Stimulated activated CD4-positive, alpha-beta T cell treated with anti-CD3 and anti-CD28 coated beads, Interleukin-12 subunit alpha, Interleukin-12 subunit beta, amount 100 ng/mL, for 24 hours (primary cell): Measurements from ENCODE around the gene CLDN22.
"Not testable (repeated sequence)": the region's sequence is repeated elsewhere in the genome, so short reads cannot be mapped to it uniquely, and the experiment has no call there.

ENCODE experiments used
- DNase-seq, 2 experiments: peaks; one replicate each; pipeline ENCODE4 v3.0.0-alpha.2; 2020; ENCODE audit warnings: low read depth in 2 of 2

Gene CLDN22

DNA sequence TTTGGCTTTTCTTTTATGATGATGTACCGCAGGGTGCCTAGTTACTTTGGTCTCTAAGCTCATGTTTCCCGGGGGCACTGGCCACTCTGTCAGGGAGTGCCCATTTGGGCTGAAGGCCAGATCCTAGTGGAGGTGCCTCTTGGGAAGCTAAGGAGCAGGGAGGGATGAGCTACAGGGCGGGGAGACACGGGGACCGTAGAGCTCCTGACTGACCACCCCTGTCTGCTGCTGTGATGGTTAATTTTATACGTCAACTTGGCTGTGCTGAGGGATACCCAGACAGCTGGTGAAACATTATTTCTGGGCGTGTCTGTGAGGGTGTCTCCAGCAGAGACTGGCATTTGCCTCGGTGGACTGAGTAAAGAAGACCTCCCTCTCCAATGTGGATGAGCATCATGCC, 27.1 kb upstream of the CLDN22 start:
- no peak for DNase-seq

- DNase-seq, result no peak
Measured at GRCh38 chr4:183345261-183345660, 25.2 kb upstream of the CLDN22 start.

GRCh38 chr4:183344523-183345255, 24.6 kb upstream of the CLDN22 start:
- no peak for DNase-seq

DNA sequence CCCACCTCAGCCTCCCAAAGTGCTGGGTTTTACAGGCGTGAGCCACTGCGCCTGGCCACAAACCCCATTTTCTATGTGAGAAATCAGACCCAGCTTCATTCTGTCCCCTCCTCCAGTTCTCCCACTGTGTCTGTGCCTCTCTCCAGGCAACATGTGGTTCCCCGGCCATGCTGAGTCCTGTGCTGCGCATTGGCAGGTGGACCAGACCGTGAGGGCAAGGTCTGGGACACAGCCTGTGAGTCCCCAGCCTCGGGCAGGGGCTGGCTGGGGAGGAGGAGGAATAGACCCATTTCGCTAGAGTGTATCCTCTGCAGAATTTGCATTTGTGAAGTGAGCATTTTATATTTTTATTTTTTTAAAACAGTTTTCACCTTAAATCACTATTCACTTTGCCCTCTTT, 23.7 kb upstream of the CLDN22 start:
- no peak for DNase-seq

- DNase-seq, result no peak
Measured at GRCh38 chr4:183342541-183343533, 22.8 kb upstream of the CLDN22 start.

- no peak for DNase-seq
Measured at GRCh38 chr4:183337833-183338232, 17.8 kb upstream of the CLDN22 start.

GRCh38 chr4:183337349-183337748, 17.3 kb upstream of the CLDN22 start:
- no peak for DNase-seq

- DNase-seq, result no peak
Measured at GRCh38 chr4:183335369-183335940, 15.4 kb upstream of the CLDN22 start.

DNA sequence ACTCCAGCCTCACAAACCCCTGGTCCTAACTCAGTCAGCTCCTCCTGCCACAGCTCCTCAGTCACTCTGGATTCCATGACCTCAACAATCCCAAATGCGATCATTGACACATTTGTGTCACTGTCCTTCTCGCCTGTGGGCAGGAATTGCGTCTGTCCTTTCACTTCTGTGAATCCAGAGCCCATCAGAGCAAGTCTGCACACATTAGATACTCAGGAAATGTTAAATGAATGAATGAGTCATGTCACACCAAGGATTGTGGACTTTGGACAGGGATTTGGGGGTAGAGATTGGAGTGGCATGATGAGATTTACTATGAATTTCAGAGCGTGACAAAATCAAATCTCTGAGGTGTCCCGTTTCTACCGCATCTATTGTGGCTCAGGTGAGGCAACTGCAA, 13.9 kb upstream of the CLDN22 start:
- no peak for DNase-seq

GRCh38 chr4:183333202-183333601, 13.1 kb upstream of the CLDN22 start:
- no peak for DNase-seq

- no peak for DNase-seq
Measured at GRCh38 chr4:183332447-183332846, 12.4 kb upstream of the CLDN22 start.

DNA sequence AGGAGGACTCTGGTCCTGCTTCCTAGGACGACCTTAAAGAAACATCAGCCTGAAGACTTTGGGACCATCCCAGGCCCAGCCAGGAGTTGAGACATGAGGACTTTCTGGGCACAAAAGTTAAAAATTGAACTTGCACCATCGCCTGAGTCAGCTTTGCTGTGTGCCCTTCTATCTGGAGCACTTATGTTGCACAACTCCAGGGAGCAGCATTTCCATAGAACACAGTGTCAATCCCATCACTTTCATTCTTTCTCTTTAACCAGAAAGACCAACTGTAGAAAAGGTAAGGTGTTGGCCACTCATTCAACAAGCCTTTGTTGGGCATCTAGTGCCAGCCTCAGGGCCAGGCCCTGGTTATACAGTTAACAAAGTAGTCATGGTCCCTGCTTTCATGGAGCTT, 10.8 kb upstream of the CLDN22 start:
- no peak for DNase-seq

- no peak for DNase-seq
Measured at GRCh38 chr4:183329954-183330742, 10.1 kb upstream of the CLDN22 start.

DNA sequence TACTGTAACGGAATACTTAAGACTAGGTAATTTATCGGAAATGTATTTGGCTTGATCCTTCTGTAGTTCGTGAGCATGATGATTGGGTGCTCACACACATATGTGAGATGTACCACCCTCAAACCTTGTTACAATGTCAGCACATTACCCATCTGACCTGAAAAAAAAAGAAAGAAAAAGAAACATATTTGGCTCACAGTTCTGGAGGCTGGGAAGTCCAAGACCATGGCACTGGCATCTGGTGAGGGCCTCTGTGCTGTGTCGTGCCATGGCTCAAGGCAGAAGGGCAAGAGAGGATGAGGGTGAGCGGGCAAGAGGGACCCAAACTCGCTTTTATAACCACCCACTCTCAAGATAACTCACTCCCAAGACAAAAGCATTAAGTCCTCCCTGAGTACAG, 9.2 kb upstream of the CLDN22 start:
- no peak for DNase-seq

GRCh38 chr4:183328832-183329231, 8.8 kb upstream of the CLDN22 start:
- no peak for DNase-seq

GRCh38 chr4:183327827-183328226, 7.8 kb upstream of the CLDN22 start:
- no peak for DNase-seq

- DNase-seq, result no peak
Measured at GRCh38 chr4:183326853-183327252, 6.8 kb upstream of the CLDN22 start.

- DNase-seq, result not testable (repeated sequence)
Measured at GRCh38 chr4:183326387-183326786, 6.3 kb upstream of the CLDN22 start.

DNA sequence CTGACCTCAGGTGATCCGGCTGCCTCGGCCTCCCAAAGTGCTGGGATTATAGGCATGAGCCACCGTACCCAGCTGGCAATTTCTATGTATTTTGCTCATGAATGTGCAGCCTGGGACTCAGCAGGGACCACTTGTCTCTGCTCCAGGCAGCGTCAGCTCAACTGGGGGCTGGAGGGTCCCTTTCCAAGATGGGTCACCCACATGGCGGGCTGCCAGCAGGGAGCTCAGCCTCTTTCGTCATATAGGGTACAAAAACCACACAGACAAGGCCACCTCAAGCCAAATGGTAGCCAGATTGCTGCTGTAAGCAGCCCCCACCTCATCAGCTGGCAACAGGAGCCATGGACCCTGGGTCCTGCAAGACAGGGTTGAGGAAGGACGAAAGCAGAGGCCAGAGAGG, 4.5 kb upstream of the CLDN22 start:
- DNase-seq, result no peak

- DNase-seq, result not testable (repeated sequence)
Measured at GRCh38 chr4:183324056-183324455, 4.0 kb upstream of the CLDN22 start.

DNA sequence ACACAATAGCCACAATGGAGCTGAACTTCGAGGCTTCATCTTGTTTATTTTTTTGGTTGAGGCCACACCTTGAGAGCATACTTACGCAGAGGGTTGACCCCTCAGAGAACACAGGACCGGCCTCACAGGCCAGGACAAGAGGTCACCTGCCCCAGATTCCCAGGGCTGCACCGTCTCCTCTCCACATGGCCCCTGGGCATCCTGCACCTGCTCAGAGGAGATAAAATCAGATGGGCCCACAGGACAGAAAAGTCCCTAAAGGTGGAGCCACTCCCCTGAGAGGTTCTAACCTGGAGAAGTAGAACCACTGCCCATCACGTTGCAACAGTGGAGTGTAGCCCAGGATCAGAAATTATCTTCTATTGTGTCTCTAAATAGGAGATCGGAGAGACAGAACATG, 3.2 kb upstream of the CLDN22 start:
- DNase-seq, result no peak

DNA sequence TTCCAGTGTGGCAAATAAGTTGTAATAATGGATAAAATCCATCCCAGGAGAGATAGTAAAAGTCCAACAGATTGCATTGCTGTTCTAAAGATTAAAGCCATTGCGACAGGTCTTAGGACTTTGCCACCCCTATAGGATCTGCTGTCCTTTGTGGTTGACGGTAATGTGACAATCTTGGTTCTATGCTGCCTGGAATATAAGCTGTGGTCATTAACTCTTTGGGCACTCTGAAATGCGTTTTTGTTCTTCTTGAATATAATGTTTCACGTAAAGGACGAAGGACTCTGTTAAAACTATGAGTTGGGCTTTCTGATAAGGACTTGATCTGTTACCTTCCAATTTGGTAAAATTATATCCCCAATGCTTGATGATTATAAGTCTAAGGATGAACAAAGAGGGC, 2.2 kb upstream of the CLDN22 start, which contains the start of gene CLDN24:
CLDN24 (minus strand) TSS at position 101 of the 400 bp plus-strand sequence; CDS start at position 101, 0 bp downstream.
- no peak for DNase-seq
